ENCODE results near the gene MOB3B. TPM values are rescaled to one million over a fixed set of nuclear protein-coding genes. Genes with fewer than 3 reads are reported as not detected.

The MOB3B gene
- total RNA-seq, 4 donors from 2014 or later = 9.8 to 17.6 (median 14.6) TPM

GRCh38 chr9:27348785-27349697 lies 180.6 kb downstream of the MOB3B start:
- Histone ChIP-seq H3K9me3 (no peaks in the 10 kb centered on the region), H3K4me1 (no peaks in the 10 kb centered on the region), H3K27me3 (no peaks in the 10 kb centered on the region), H3K27ac (no peak overlapping the region), H3K36me3 (no peaks in the 10 kb centered on the region), H3K4me3 (replicated peaks in 1 of 3) (no peak overlapping the region)
- TF ChIP-seq, protein P1, sequence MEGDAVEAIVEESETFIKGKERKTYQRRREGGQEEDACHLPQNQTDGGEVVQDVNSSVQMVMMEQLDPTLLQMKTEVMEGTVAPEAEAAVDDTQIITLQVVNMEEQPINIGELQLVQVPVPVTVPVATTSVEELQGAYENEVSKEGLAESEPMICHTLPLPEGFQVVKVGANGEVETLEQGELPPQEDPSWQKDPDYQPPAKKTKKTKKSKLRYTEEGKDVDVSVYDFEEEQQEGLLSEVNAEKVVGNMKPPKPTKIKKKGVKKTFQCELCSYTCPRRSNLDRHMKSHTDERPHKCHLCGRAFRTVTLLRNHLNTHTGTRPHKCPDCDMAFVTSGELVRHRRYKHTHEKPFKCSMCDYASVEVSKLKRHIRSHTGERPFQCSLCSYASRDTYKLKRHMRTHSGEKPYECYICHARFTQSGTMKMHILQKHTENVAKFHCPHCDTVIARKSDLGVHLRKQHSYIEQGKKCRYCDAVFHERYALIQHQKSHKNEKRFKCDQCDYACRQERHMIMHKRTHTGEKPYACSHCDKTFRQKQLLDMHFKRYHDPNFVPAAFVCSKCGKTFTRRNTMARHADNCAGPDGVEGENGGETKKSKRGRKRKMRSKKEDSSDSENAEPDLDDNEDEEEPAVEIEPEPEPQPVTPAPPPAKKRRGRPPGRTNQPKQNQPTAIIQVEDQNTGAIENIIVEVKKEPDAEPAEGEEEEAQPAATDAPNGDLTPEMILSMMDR (IDR thresholded peaks at IDR 0.05) = no peak
- TF ChIP-seq POLR2A (IDR thresholded peaks at IDR 0.05) = no peak
- WGBS, 2 donors = 84 to 85% methylated on average over 5 of the region's 5 CpGs
- intact Hi-C loops (cut with DNase I) = no loop called here
- no peak for DNase-seq

GRCh38 chr9:27347889-27348288 lies 181.7 kb downstream of the MOB3B start:
- Histone ChIP-seq H3K4me3 (replicated peaks in 1 of 3) (no peak overlapping the region), H3K27ac (no peak overlapping the region), H3K27me3 (no peaks in the 10 kb centered on the region), H3K4me1 (no peaks in the 10 kb centered on the region), H3K9me3 (no peaks in the 10 kb centered on the region), H3K36me3 (no peaks in the 10 kb centered on the region)
- TF ChIP-seq POLR2A (IDR thresholded peaks at IDR 0.05) = no peak
- TF ChIP-seq, protein P1 (IDR thresholded peaks at IDR 0.05) = no peak
- DNase-seq = no peak
- 92 to 94% methylated on average over 1 of the region's 1 CpG for WGBS, 2 donors
- intact Hi-C loops (cut with DNase I) = no loop called here

DNA sequence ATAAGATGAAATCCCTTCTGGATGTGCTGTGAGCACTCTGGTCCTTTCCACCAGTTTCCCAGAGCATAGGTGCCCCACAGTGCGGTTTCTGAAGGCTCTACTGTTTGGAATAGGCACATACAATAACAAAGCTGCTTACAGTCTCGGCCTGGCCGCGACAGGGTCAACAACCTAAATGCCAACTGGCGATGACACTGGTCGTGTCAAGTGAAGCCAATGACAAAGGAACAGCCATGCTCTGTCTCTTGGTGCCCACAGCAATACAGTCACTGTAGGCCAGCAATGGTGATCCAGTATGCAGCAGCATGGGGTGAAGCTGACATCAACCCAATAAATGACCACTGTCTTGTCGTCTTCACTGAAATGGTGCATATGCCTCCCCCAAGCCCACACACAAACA lies 184.8 kb downstream of the MOB3B start:
- DNase-seq = no peak
- intact Hi-C loops (cut with DNase I) = no loop called here
- Histone ChIP-seq H3K4me3 (replicated peaks in 1 of 3) (no peak overlapping the region), H3K27me3 (no peaks in the 10 kb centered on the region), H3K9me3 (no peaks in the 10 kb centered on the region), H3K4me1 (peaks cover 10 to 25% of the 10 kb centered on the region in 2 donors), H3K36me3 (no peaks in the 10 kb centered on the region), H3K27ac (no peak overlapping the region)
- 92 to 97% methylated on average over 4 to 7 of the region's 7 CpGs for whole genome bisulfite sequencing, 2 donors
- TF ChIP-seq POLR2A (IDR thresholded peaks at IDR 0.05) = no peak
- TF ChIP-seq, protein P1 (IDR thresholded peaks at IDR 0.05) = no peak

DNA sequence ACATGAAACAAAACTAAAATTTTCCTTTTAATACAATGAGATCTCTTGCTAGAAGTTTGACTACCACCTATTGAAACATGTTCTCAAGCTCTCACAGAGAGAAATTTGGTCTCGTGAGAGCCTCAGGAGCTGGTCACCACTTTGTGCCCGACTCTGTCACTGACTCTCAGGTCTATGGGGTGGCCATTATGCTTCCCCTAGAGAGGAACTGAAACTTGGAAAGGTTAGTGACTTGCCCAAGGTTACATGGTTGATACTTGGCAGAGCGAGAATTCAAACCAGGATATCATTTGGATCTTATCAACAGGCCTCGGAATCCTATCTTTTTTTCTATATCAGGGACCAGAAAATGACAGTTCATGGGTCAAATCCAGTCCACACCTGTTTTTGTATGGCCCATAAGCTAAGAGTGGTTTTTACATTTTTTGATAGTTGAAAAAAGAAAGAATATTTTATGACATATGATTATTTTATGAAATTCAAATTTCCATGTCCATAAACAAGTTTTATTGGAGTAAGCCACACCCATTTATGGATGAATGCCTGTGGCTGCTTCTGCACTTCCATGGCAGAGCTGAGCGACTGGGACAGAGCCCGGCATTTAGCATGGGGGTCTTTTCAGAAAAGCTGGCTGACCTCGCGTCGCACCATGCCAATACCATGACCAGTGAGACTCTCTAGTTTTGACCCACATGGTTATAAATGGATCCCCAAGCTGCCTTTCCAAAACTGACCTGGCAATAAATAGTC lies 187.9 kb downstream of the MOB3B start:
- no peak overlapping the region for H3K4me3 ChIP-seq (replicated peaks in 1 of 3)
- 83% methylated on average over 9 of the region's 9 CpGs for WGBS, 2 donors
- H3K27me3 ChIP-seq = no peaks in the 10 kb centered on the region
- H3K27ac ChIP-seq = no peak overlapping the region
- intact Hi-C loops (cut with DNase I) = no loop called here
- H3K9me3 ChIP-seq = no peaks in the 10 kb centered on the region
- H3K4me1 ChIP-seq = peaks cover 25 to 49% of the 10 kb centered on the region in 2 donors
- H3K36me3 ChIP-seq = no peaks in the 10 kb centered on the region
- DNase-seq = no peak
- TF ChIP-seq POLR2A (IDR thresholded peaks at IDR 0.05) = no peak
- TF ChIP-seq, protein P1 (IDR thresholded peaks at IDR 0.05) = no peak
